ENCODE measurements around the gene FAM114A2.

DNA sequence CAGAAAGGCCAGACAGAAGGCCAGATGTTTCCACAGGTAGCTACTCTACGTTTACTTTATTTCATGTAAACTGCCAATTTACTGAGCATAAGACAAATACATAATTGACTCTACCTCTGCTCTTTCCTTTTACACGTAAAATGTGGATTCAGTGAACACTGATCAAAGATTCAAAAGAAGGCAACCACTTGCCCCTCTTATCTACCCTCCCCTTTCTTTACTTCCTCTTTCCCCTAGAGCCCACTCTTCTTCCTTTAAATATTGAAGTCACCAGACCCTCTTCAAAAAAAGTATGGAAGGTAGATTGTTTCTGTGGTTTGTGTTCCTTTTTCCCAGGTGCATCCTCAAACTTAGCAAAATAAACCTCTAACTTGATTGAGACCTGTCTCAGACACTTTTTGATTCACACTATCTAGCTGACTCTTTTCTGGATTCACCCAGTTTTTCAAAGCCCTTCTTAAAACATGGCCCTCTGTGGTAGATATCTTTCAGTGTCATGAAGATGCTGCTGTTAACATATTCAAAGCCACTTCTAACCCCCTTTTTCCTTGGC, 6.7 kb downstream of the FAM114A2 start:
- no peak for TF ChIP-seq EZH2 (IDR thresholded peaks at IDR 0.05; ENCODE audit: borderline replicate concordance, low read depth, low read length, severe bottlenecking)
- TF ChIP-seq, protein P1, sequence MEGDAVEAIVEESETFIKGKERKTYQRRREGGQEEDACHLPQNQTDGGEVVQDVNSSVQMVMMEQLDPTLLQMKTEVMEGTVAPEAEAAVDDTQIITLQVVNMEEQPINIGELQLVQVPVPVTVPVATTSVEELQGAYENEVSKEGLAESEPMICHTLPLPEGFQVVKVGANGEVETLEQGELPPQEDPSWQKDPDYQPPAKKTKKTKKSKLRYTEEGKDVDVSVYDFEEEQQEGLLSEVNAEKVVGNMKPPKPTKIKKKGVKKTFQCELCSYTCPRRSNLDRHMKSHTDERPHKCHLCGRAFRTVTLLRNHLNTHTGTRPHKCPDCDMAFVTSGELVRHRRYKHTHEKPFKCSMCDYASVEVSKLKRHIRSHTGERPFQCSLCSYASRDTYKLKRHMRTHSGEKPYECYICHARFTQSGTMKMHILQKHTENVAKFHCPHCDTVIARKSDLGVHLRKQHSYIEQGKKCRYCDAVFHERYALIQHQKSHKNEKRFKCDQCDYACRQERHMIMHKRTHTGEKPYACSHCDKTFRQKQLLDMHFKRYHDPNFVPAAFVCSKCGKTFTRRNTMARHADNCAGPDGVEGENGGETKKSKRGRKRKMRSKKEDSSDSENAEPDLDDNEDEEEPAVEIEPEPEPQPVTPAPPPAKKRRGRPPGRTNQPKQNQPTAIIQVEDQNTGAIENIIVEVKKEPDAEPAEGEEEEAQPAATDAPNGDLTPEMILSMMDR (IDR thresholded peaks at IDR 0.05; ENCODE audit: borderline replicate concordance, extremely low read depth, low read length, poor library complexity, severe bottlenecking) = no peak
